H9 (cell line): ENCODE results near the gene RIPPLY3. TPM values are rescaled to one million over a fixed set of nuclear protein-coding genes. Genes with fewer than 3 reads are reported as not detected.

ENCODE experiments used
- DNase-seq: peaks from one replicate; pipeline ENCODE4 v3.0.0-alpha.2; 2017
- H2AFZ ChIP-seq: one replicate; pipeline ENCODE4 v1.6.1; 2013; ENCODE audit warnings: mild to moderate bottlenecking, low read length, control low read depth, moderate library complexity
- H2AK5ac ChIP-seq: 2 replicates; pipeline ENCODE4 v1.6.1; 2013; ENCODE audit warnings: low read length, control low read depth, mixed read lengths; ENCODE audit not compliant: insufficient read length
- H2BK120ac ChIP-seq: one replicate; pipeline ENCODE4 v1.6.1; 2013; ENCODE audit warnings: low read depth, mild to moderate bottlenecking, low read length, control low read depth, inconsistent platforms; ENCODE audit not compliant: poor library complexity, severe bottlenecking
- H2BK12ac ChIP-seq: 2 replicates; pipeline ENCODE4 v1.6.1; 2013; ENCODE audit warnings: low read length, control low read depth, mixed read lengths, low read depth; ENCODE audit not compliant: insufficient read length
- H2BK15ac ChIP-seq: 2 replicates; pipeline ENCODE4 v1.6.1; 2013; ENCODE audit warnings: low read depth, low read length, control low read depth
- H2BK20ac ChIP-seq: one replicate; pipeline ENCODE4 v1.6.1; 2013; ENCODE audit warnings: low read depth, mild to moderate bottlenecking, low read length, control low read depth, inconsistent platforms; ENCODE audit not compliant: poor library complexity, severe bottlenecking
- H2BK5ac ChIP-seq: 2 replicates; pipeline ENCODE4 v1.6.1; 2013; ENCODE audit warnings: low read length, control low read depth, mixed read lengths; ENCODE audit not compliant: insufficient read length
- H3K14ac ChIP-seq: 2 replicates; pipeline ENCODE4 v1.6.1; 2013; ENCODE audit warnings: low read length, control low read depth; ENCODE audit not compliant: insufficient read depth
- H3K18ac ChIP-seq: 2 replicates; pipeline ENCODE4 v1.6.1; 2013; ENCODE audit warnings: low read depth, mild to moderate bottlenecking, mixed read lengths, low read length, control low read depth; ENCODE audit not compliant: insufficient read length
- H3K23ac ChIP-seq: 2 replicates; pipeline ENCODE4 v1.6.1; 2013; ENCODE audit warnings: low read length, control low read depth, mixed read lengths, low read depth; ENCODE audit not compliant: insufficient read length
- H3K23me2 ChIP-seq: 2 replicates; pipeline ENCODE4 v1.6.1; 2013; ENCODE audit warnings: low read depth, mild to moderate bottlenecking, mixed read lengths, low read length, control low read depth; ENCODE audit not compliant: insufficient read length, poor library complexity, severe bottlenecking
- H3K27ac ChIP-seq: 2 replicates; pipeline ENCODE4 v1.5.1; 2013; ENCODE audit warnings: low read length, control low read depth, mixed read lengths, low read depth; ENCODE audit not compliant: insufficient read length
- H3K27me3 ChIP-seq: 2 replicates; pipeline ENCODE4 v1.6.1; 2013; ENCODE audit warnings: low read length, control low read depth, inconsistent platforms; ENCODE audit not compliant: insufficient read depth
- H3K4ac ChIP-seq: 2 replicates; pipeline ENCODE4 v1.6.1; 2013; ENCODE audit warnings: low read depth, mild to moderate bottlenecking, control low read depth, inconsistent platforms, low read length, moderate library complexity
- H3K4me1 ChIP-seq: 2 replicates; pipeline ENCODE4 v1.6.1; 2013; ENCODE audit warnings: low read length, control low read depth, inconsistent platforms; ENCODE audit not compliant: insufficient read depth
- H3K4me2 ChIP-seq: 2 replicates; pipeline ENCODE4 v1.6.1; 2013; ENCODE audit warnings: low read length, control low read depth, mixed read lengths; ENCODE audit not compliant: insufficient read length, insufficient read depth
- H3K56ac ChIP-seq: 2 replicates; pipeline ENCODE4 v1.6.1; 2013; ENCODE audit warnings: low read depth, mild to moderate bottlenecking, mixed read lengths, low read length, control low read depth; ENCODE audit not compliant: insufficient read length
- H3K79me1 ChIP-seq: 2 replicates; pipeline ENCODE4 v1.6.1; 2013; ENCODE audit warnings: low read depth, mild to moderate bottlenecking, moderate library complexity, low read length, control low read depth, inconsistent platforms; ENCODE audit not compliant: insufficient read depth, poor library complexity, severe bottlenecking
- H3K79me2 ChIP-seq: 2 replicates; pipeline ENCODE4 v1.6.1; 2013; ENCODE audit warnings: low read length, control low read depth, inconsistent platforms; ENCODE audit not compliant: insufficient read depth
- H3K9ac ChIP-seq: 2 replicates; pipeline ENCODE4 v1.6.1; 2013; ENCODE audit warnings: low read length, control low read depth, mixed read lengths; ENCODE audit not compliant: insufficient read length; ENCODE audit errors: extremely low read depth
- H3K9me3 ChIP-seq: one replicate; pipeline ENCODE4 v1.6.1; 2013; ENCODE audit warnings: low read depth, low read length, inconsistent platforms; ENCODE audit not compliant: control insufficient read depth
- H3T11ph ChIP-seq: one replicate; pipeline ENCODE4 v1.6.1; 2013; ENCODE audit warnings: mild to moderate bottlenecking, low read length, control low read depth, inconsistent platforms
- H4K20me1 ChIP-seq: one replicate; pipeline ENCODE4 v1.6.1; 2013; ENCODE audit not compliant: control insufficient read depth, insufficient read length, insufficient read depth
- H4K5ac ChIP-seq: 2 replicates; pipeline ENCODE4 v1.6.1; 2013; ENCODE audit warnings: low read depth, mild to moderate bottlenecking, mixed read lengths, low read length, control low read depth; ENCODE audit not compliant: insufficient read length
- H4K8ac ChIP-seq: replicated peaks from 2 replicates; pipeline ENCODE4 v1.6.1; 2013; ENCODE audit warnings: low read length, control low read depth, mixed read lengths, low read depth; ENCODE audit not compliant: insufficient read length
- H4K91ac ChIP-seq: 2 replicates; pipeline ENCODE4 v1.6.1; 2013; ENCODE audit warnings: low read depth, mild to moderate bottlenecking, moderate library complexity, mixed read lengths, low read length, control low read depth; ENCODE audit not compliant: insufficient read length
- H3K27ac Mint-ChIP-seq, 3 experiments: 2 replicates in 2 of 3; 3 replicates in 1 of 3; pipeline ENCODE4 v1.8.0; 2020 to 2021; ENCODE audit warnings: mixed read lengths in 3 of 3, mild to moderate bottlenecking in 1 of 3, moderate library complexity in 1 of 3
- H3K27me3 Mint-ChIP-seq: 2 replicates; pipeline ENCODE4 v1.8.0; 2021; ENCODE audit warnings: low read depth, mild to moderate bottlenecking, moderate library complexity, mixed read lengths
- H3K36me3 Mint-ChIP-seq, 3 experiments: 2 replicates in 2 of 3; 3 replicates in 1 of 3; pipeline ENCODE4 v1.8.0; 2020 to 2021; ENCODE audit warnings: low read depth in 3 of 3, mixed read lengths in 3 of 3; ENCODE audit not compliant: insufficient read depth in 1 of 3
- H3K4me1 Mint-ChIP-seq, 2 experiments: 2 replicates each; pipeline ENCODE4 v1.8.0; 2020; ENCODE audit warnings: mixed read lengths in 2 of 2
- H3K4me3 Mint-ChIP-seq, 2 experiments: 2 replicates in 1 of 2; 3 replicates in 1 of 2; pipeline ENCODE4 v1.8.0; 2020 to 2021; ENCODE audit warnings: mild to moderate bottlenecking in 2 of 2, mixed read lengths in 2 of 2, moderate library complexity in 1 of 2
- H3K9me3 Mint-ChIP-seq, 2 experiments: 2 replicates in 1 of 2; 3 replicates in 1 of 2; pipeline ENCODE4 v1.8.0; 2020; ENCODE audit warnings: mild to moderate bottlenecking in 2 of 2, mixed read lengths in 2 of 2, moderate library complexity in 1 of 2
- CTCF ChIP-seq: fragments of 200-600 bp; sonication (generic); conservative IDR thresholded peaks from 3 replicates; pipeline ENCODE4 v1.8.0; 2021; ENCODE audit warnings: antibody characterized with exemption, mild to moderate bottlenecking
- WGBS: extraction: QIAGEN DNeasy Blood & Tissue Kit; methylation state at CpG from one replicate; pipeline ENCODE4 v1.1.7; 2013; ENCODE audit warnings: missing lambda C conversion rate, low lambda C conversion rate, mixed read lengths; ENCODE audit not compliant: insufficient read length; ENCODE audit errors: extremely low coverage; 5-methylcytosine and 5-hydroxymethylcytosine counted together
- total RNA-seq: library from RNA; stranded (reverse); gene quantifications from 2 replicates; pipeline ENCODE4 v1.2.1, GENCODE V29; 2021

The RIPPLY3 gene
- total RNA-seq, 1 experiment from 2014 or later = 1.9 TPM

DNA sequence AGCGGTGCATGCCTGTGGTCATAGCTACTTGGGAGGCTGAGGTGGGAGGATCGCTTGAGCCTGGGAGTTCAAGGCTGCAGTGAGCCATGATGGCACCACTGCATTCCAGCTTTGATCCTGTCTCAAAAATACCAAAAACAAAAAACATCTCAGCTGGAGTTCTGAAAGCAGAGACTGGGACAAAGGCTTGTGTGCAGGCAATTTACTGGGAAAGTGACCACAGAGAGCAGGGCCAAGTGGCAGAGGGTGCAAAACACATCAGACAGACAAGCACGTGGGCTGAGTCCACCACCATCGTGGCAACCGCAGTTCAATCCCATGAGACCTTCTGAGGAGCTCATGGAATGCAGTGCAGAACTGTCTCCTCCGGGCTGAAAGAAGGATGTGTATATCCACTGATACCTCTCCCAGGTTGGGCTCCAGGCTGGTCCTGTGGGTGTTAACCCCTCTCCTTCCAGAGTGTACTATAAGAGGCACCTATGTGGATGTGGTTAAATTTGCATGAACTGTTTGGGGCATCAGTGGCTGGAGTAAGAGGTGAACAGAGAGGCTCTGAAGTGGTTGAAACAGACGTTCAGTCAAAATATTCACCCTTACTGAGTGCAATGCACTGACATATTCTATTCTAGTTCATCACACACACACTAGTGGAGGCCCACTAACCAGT, 55.6 kb downstream of the RIPPLY3 start:
- Histone ChIP-seq H3K9ac (no peak overlapping the region), H4K20me1 (no peaks in the 10 kb centered on the region), H3K79me2 (no peaks in the 10 kb centered on the region), H3K4me1 (peaks cover 3% of the 10 kb centered on the region; the same call in 1 of the 2 replicates), H3K27me3 (no peaks in the 10 kb centered on the region), H3K4me2 (no peak overlapping the region), H4K5ac (no peak overlapping the region), H2BK20ac (no peak overlapping the region), H2AK5ac (no peak overlapping the region), H2AFZ (no peak overlapping the region), H3K79me1 (no peaks in the 10 kb centered on the region), H3K14ac (0 out of 2 replicates have a peak overlapping the region, but pooled peaks have one; percentile 29), H3K23ac (no peak overlapping the region), H3K56ac (no peak overlapping the region), H4K91ac (no peak overlapping the region), H2BK15ac (peak overlapping the region; percentile 37; the same call in 1 of the 2 replicates), H2BK12ac (peak overlapping the region; percentile 10), H2BK120ac (no peak overlapping the region), H3K23me2 (no peaks in the 10 kb centered on the region), H3K4ac (no peak overlapping the region), H3K9me3 (no peaks in the 10 kb centered on the region), H3K18ac (peak overlapping the region; percentile 21), H3T11ph (no peak overlapping the region), H2BK5ac (no peak overlapping the region), H3K27ac (no peak overlapping the region), H4K8ac (no peak overlapping the region)
- WGBS = no CpG with 5 or more reads among the region's 7 CpGs
- Mint-ChIP-seq H3K4me1 (peaks cover 32 to 43% of the 10 kb centered on the region in 2 experiments), H3K4me3 (no peak overlapping the region), H3K9me3 (peaks cover 1 to 2% of the 10 kb centered on the region in 2 experiments; a peak in 2 of 5 replicates), H3K27ac (no peak overlapping the region; a peak in 1 of 7 replicates), H3K36me3 (peaks cover 0 to 14% (median 3%) of the 10 kb centered on the region in 3 experiments; a peak in 5 of 7 replicates), H3K27me3 (peaks cover 5% of the 10 kb centered on the region; the same call in 1 of the 2 replicates)
- DNase-seq = no peak
- TF ChIP-seq CTCF = no peak
